PC-3 (cell line): ENCODE results near the gene NTN1.

Source experiments
- CTCF ChIP-seq: fragments of 300-600 bp; sonication (generic); conservative IDR thresholded peaks from 2 replicates; pipeline ENCODE4 v1.5.1; 2017; ENCODE audit warnings: antibody characterized with exemption, low read depth, mild to moderate bottlenecking, low read length
- EZH2 ChIP-seq: fragments of 300-600 bp; sonication (generic); IDR thresholded peaks from one replicate; pipeline ENCODE4 v1.6.1; 2017; ENCODE audit warnings: antibody characterized with exemption, mild to moderate bottlenecking, low read length; ENCODE audit not compliant: unreplicated experiment

- TF ChIP-seq CTCF, result no peak
- TF ChIP-seq EZH2, result no peak
Measured at GRCh38 chr17:9283909-9284308, 262.6 kb downstream of the NTN1 start.
